ENCODE data around the gene RGL1.

DNA sequence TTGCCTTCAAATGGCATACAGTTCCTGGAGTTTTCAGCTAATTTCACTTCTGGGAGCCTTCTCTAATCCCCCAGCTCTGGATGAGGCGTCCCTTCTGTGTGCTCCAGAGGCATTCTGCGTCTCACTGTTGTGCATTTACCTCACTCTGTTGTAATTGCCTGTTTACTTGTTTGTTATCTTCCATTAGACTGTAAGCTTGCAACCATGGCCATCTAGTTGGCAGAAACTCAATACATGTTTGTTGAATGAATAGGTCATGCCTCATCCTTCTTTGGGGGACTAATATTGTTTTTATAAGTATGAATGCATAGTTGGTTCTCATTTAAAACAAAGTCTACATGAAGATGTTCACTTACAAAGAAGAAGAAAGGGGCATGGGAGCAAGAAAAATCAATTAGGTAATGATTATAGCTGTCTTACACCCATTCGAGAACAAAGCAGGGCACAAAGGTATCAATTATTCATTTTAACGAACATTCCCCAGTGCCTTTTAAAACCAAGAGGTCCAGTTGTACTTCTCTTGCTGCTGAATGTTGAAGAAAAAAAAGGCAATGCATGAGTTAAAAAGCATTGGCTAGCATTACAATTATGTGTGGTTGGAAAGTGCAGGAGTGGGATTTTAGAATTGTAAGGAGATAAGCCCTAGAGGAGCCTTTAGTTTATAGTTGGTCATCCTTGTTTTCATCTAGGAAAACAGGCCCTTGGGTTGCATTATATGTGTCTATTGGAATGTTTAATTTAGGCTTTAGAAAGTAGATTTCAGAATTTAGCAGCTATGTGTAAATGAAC is 6.0 kb downstream of the RGL1 start:
- TF ChIP-seq, protein P1, sequence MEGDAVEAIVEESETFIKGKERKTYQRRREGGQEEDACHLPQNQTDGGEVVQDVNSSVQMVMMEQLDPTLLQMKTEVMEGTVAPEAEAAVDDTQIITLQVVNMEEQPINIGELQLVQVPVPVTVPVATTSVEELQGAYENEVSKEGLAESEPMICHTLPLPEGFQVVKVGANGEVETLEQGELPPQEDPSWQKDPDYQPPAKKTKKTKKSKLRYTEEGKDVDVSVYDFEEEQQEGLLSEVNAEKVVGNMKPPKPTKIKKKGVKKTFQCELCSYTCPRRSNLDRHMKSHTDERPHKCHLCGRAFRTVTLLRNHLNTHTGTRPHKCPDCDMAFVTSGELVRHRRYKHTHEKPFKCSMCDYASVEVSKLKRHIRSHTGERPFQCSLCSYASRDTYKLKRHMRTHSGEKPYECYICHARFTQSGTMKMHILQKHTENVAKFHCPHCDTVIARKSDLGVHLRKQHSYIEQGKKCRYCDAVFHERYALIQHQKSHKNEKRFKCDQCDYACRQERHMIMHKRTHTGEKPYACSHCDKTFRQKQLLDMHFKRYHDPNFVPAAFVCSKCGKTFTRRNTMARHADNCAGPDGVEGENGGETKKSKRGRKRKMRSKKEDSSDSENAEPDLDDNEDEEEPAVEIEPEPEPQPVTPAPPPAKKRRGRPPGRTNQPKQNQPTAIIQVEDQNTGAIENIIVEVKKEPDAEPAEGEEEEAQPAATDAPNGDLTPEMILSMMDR (conservative IDR thresholded peaks at IDR 0.05 in 1 of 2, IDR thresholded peaks at IDR 0.05 in 1 of 2; ENCODE audit: low read depth in 1 of 2, low read length in 2 of 2) = no peak
- no peak for TF ChIP-seq EZH2 (IDR thresholded peaks at IDR 0.05; ENCODE audit: low read length, missing control alignments)
